NCI-H1930 (cell line): ENCODE results near the gene ANKK1.

Experiments used
- DNase-seq, 2 experiments: peaks; one replicate each; lab custom pipeline; 2025; lab: John Stamatoyannopoulos, UW

ANKK1 gene

DNA sequence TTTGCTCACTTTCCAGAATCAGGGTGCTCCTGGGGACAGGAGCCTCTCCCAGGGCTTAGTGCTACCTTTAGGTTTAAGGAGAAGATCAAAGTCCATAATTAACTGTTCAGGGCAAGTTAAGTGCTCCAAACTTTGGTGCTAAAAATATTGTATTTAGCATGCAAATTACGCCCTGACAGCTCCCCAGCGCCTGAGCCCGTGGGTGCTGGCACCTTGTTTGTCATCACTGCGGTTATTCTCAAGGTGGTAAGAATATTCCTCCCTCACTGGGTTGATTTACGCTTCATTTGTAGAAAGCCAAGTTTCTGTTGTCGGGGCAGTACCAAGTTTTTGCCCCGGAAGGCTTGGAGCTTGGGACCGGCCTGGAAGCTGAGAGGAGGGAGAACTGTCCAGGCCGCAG lies 21.3 kb downstream of the ANKK1 start:
- DNase-seq = no peak

DNA sequence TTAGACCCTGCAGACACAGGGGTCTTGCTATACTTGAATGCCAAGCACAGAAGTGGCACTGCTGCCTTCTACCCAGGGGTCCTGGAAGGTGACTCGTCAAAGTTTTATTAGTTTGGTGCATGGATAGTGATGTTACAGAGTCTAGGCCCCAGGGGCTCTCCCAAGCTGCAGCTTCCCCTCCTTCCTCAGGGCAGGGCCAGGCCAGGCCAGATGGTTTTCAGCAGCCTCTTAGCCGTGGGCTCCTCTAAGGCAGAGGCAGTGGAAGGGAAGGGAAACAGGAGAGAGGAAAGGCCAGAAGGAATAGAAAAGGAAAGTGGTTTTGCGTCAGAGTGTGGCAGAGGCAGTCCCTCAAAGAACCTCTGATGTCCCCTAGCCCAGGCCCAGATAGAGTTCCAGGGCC lies 21.9 kb downstream of the ANKK1 start:
- no peak for DNase-seq

DNA sequence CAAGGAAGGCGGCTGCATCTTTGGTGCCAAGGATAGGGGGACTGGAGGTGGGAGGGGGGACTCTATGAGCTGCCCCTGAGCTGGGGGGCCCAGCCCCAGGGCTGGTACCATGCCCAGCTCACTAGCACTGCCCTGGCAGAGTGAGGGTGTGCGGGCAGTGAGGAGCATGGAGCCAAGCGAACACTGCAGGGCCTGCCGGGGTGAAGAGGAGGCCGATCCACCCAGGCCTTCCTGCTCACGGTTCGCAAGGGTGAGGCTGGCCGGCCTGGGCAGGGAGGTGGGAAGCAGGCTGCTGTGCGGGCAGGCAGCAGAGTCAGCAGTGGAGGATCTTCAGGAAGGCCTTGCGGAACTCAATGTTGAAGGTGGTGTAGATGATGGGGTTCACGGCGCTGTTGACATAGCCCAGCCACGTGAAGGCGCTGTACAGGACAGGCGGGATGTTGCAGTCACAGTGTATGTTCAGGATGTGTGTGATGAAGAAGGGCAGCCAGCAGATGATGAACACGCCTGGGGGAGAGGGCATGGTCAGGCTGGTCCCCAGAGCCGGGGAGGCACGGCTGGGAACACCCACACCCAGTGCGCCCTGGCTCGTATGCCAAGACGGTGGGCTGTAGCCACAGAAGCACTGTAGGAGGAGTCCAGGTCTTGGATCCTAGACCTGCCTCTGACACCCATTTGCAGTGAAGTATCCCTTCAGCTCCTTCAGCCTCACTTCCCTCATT lies 23.0 kb downstream of the ANKK1 start:
- DNase-seq = no peak

DNA sequence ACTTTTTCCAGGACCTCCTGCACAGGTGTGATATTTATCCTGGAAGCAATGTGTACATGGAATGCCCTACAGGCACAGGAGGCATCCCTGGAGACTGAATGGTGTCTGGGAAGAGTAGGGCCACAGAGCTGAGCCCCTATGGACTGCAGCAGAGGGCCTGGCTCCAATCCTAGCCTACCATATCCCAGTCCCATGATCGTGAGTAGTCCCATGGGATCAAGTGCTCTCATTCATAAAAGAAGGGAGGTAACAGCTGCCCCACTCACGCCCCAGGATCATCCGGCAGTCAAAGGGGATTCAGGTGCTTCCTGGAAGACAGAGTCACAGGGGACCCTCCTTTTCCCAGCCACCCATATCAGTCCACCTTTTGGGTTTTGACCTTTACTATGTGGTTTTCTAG lies 24.0 kb downstream of the ANKK1 start:
- DNase-seq = no peak

DNA sequence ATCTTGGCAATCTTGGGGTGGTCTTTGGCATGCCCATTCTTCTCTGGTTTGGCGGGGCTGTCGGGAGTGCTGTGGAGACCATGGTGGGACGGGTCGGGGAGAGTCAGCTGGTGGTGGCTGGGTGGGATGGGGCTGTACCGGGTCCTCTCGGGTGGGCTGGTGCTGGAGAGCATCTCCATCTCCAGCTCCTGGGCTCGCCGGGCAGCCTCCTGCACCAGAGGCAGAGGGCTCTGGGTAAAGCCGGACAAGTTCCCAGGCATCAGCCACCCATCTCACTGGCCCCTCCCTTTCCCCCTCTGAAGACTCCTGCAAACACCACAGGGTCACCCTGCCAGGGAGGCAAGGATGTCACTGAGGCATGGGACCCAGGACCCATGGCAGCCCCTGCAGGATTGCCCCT lies 25.1 kb downstream of the ANKK1 start:
- DNase-seq = no peak

DNA sequence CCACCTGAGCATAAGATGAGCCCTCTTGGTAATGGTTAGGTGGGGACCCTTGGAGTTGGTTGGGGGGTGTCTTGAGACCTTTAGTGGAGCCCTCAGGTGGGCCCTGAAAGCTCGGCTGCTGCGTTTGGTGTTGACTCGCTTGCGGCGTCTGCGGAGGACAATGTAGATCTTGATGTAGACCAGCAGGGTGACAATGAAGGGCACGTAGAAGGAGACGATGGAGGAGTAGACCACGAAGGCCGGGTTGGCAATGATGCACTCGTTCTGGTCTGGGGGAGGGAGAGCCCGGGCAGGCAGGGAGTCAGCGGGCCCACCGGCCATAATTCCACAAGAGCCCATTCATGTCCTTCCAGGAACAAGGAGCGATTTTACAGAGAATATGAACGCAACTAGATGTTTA lies 27.8 kb downstream of the ANKK1 start:
- DNase-seq = no peak

DNA sequence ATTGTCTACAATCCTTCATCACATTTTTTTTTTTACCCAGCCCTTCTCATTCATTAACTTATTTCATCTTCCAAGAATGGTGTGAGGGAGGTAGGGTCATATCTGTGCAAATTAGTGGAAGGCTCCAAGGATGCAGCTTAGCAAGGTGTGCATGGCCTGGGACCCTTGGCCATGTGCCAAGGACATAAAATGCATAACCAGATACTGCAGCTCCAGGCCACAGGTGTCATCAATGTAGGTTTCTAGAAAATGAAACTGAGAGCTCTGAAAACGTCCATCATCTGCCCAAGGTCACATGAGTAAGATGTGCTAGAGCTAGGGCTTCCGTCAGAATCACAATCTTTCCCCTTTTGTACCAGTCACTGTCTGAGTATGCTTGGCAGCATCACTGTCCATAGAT lies 29.8 kb downstream of the ANKK1 start:
- DNase-seq = no peak

DNA sequence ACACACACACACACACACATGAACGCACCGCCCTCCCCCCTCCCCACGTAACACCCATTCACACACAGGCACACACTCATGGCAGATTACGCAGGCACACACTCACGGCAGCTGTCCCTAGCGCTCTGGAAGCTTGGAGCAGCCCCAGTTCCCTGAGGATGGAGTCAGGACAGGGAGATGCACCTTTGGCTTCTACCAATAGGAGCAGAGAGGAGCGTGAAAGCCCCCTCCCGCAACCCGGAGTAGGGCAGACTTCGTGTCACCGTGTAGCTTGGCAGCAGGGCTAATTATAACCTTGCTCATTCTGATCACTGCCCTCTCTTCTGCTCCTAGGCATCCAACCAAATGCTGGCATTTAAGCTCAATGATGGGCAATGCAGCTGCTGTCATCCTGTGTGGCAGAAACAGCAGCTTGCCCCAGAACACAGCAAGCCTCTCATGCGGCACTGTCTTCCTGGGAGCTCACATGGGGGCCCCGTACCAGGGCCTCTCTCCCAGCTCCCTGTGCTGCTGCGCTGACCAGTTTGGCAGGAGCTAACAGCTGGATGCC lies 31.9 kb downstream of the ANKK1 start:
- no peak for DNase-seq

DNA sequence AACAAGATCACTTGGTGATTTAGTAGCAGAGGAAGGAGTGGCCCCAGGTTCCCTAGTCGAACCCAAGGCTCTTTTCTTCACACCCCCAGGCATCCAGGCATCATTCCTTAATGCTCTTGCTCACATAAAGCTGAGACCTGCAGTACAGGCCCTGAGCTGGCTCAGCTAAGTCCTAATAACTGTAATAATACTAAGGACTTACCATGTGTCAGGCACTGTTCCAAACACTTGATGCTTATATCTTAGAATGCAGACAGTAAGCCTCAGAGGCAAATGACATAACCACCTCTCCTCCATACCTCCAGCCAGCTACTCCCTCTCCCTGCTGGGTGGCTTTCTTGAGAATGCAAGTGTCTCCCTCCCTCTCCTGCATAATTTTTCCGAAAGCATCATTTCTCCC lies 33.2 kb downstream of the ANKK1 start:
- DNase-seq = no peak

DNA sequence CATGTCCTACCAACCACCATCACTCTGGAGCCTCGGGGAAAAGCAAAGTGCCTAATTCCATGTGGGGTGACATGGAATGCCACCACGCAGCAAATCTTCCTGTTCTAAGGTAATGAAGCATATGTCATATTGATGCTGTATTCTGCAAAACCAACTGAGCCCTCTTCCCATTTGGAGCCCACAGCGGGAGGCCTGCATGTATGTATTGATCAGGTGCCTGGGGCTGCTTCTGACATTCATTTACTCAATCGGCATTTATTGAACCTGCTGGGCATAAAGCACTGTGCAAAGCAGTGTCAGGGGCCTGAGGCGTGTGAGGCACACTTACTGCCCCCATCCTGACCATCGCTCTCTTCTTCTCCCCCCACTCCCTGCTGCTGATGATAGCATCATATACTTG lies 39.1 kb downstream of the ANKK1 start:
- no peak for DNase-seq

DNA sequence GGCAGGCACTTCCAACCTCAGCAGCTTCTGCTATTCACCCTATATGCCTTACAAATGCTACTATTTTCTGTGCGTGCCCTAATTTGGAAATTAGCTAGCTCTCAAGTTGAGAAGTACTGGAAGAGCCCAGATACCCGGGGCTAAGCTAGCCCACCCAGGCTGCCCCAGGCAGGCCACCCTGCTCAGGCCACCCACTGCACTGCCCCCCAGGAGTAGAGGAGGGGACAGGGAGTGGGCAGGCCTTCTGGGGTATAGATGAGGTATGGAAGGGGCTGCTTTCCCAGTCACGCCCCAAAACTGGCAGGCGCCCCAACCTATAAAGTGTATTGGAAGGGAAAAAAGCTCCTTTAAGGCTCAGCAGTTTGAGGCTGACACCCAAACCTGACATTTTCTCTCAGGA lies 44.2 kb downstream of the ANKK1 start:
- DNase-seq = no peak

DNA sequence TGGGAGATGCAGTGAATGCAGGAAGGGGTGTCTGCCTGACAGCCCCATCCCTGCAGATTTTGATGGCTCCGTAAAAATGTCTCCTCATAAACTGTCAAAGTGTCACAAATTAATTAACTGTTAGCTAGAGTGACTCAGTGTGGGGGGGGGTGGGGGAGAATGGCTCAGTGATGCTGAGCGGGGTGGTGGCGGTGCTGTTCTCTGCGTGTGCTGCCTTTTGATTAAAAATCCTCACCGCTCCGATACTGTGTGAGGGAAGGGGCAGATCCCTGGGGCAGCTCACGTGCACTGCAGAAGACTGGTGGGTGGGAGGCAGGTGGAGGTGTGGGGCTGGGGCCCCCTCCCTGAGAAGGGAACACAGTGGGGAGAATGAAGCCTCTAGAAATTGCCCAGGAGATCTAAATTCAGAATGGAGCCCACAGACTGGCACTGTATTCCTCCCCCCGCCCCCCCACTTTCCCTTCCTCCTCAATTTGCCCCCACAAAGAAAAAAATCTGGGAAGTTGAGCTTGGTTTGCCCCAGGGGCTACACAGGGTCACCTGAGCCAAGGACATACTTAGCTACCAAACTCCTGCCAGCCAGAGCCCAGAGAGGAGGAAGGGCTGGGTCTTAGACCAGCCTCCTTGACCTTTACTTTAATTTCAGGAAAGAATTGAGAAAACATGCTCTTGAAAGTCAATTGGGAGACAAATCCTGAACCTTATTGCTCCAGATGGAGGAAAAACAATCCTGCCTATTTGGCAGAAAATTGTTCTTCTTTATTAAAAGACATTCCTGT lies 47.8 kb downstream of the ANKK1 start:
- DNase-seq = no peak

DNA sequence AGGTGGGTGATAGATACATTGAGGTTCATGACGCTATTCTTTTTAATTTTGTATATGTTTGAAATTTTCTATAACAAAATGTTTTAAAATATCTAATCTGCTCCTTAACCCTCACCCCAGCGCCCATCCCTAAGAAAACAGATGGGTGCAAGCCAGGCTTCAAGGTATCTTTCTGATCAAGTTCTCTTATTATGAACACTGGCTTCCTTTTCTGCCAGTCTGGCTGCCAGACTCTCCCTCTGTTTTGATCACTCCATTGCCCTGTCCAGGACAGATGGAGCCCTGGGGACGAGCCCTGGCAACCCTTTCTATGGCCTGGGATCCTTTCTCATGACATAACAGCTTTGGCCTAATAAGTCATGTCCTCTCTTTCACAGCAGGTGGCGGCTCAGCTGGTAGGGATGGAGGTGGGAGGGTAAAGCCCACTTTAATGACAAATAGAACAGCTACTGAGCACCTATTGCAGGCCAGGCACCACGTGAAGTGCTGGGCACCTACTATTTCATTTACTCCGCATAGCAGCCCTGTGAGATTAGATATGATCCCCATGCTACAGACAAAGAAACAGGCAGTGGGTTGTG lies 49.2 kb downstream of the ANKK1 start:
- no peak for DNase-seq

DNA sequence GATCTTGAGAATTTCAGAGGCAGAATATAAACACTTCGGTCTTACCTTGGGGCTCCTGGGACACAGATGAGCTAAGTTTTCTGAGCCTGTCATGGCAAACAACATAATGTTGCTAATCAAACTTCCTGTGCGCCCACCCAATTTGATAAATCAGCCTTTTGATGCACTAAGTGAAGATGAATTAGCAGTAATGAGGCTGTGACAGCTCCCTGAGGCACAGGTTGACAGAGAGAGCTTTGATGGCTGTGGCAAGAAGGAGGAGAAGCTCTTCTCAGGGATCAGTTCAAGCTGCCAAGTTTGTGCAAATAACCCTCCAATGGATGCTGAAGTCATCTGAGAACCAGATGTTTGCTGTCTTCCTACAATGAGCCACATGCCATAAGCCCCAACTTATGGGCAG lies 53.2 kb downstream of the ANKK1 start:
- no peak for DNase-seq

DNA sequence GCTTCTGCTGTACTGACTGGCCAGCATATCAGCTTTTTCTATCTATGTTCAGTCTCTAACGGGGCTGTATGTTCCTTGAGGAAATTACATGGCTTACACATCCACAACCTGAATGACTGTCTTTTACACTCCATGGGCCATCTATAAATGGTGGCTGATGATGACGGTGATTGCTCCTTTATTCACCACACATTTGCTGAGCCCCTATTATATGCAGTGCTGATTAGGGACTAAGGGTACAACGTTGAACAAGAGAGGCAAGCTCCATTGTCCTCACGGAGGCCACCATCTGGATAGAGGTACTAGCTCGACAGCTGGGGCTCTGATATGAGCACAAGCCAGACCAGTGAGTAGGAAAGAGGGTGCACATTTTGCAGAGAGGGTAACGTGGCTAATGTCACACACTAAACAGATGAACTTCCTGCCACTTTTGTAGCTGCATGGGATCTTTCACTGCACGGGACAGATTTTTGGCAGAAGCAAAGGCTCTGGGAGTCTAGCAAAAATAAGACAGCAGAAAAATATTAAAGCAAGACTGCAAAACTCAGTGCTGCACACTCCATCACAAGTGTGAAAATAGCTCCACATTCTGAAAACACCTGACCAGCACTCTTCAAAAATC lies 57.0 kb downstream of the ANKK1 start:
- DNase-seq = no peak

DNA sequence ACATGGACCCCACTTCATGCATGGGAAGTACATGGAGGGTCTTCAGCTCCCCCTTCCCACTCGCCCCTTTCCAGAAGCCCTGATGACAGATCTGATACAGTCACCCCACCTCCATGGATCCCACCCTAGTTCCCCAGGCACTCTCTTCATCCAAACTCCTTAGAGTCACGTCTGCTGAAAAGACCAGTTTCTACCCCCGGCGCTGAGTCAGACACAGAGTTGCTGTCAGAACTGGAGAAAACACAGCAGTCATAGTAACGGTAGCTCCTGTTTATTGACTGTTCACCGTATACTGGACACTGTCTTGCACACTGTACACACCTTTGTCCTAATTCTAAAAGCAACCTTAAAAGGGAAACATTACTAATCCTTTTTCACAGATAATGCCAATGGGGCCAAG lies 58.5 kb downstream of the ANKK1 start:
- no peak for DNase-seq

DNA sequence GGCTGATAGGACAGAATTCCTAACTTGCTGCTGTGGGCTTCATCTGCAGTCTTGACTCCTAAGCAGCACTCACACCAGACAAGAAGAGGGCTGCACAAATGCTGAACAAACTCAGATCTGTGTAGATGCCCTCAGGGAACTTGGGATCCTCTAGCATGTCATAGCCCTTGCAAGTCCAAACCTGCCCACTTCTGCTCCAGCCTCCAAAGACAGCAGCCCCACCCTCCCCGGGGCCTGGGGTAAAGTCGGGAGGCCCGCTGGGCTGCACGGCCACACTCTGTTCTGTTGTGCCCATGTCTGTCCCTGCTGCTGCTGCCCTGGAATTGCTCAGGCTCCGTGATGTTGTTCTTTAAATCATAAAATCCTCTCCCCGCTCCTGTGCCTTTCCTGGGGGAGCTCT lies 59.4 kb downstream of the ANKK1 start:
- no peak for DNase-seq

DNA sequence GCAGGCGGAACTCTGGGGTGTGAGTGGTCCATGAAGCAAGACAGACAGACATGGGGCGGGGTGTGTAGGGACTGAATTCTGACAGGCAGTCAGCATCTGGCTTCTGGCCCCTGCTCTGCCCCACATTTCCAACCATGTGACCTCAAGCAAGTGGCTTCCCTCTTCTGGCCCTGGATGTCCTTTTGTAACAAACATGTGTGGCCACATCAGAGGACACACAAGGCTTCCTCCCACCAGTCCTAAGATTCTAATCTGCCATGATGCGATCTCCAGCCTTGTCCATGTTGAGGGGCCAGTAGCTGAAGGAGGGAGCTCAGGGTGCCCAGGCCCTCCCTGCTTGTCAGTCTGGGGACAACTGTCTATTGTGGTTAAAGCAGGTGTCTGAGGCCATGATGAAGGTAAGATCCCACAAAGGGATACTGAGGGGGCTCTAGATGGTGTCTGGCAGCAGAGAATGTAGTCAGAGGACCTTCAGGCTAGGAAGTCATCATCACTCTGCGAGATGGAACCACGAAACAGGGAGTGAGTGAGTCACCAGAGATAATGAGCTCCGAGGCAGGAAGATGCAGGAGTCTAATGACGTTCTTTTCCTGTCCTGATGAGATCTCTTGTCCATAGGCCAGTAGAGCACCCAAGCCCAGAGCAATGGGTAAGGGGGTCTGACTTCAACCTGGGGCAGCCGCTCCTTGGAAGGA lies 60.2 kb downstream of the ANKK1 start:
- DNase-seq = no peak

DNA sequence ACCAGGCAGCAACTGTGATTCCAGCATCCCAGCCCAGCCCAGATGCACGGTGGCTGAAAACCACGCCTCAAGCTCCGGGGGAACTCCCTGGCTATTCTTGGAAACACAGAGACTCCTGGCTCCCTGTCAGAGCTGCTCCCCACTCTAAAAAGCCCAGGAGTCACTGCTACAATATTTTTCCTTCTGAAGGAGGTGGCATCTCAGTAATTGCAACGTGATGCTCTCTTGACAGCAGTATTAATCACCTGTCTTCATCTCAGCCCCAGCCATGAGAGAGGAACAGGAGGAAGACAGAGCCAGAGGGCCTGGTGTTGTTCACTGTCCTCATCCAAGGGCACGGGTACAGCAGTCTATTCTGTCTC lies 60.7 kb downstream of the ANKK1 start:
- no peak for DNase-seq

DNA sequence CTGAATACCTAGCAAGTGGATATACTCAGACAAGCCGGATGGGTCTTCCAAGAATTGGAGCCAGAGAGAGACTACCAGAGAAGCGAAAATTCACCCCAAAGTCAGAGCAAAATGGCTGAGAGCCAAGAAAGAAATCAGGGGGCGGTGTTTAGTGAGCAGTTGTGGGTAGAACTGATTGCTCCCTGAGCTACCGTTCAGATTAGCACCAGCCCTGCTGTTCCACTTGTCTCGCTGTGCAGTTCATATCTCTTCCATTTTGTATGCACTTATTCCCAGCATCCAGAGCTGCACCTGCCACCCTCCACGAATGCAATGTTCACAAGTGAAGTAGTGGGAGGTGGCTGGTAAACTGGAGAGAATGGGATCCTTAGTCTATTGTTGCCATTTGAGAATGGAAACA lies 62.2 kb downstream of the ANKK1 start:
- DNase-seq = no peak
